Panc1 (cell line): ENCODE measurements around the gene POU2AF1. TPM values are rescaled to one million over a fixed set of nuclear protein-coding genes. Genes with fewer than 3 reads are reported as not detected.

Source experiments
- ATAC-seq: fragments of 200-7000 bp; cut with Tn5 transposase; 2 replicates; pipeline ENCODE4 v1.9.1; 2020; ENCODE audit warnings: mild to moderate bottlenecking, moderate library complexity
- BruUV-seq: library from RNA; stranded (reverse); fragments of 400-500 nt; replicated peaks from 2 replicates; lab custom pipeline; 2021; lab: Mats Ljungman, UMichigan
- CTCF ChIA-PET: fragments of 300-600 bp; sonication (Branson Sonifier 250); formaldehyde crosslinking; loops from one replicate; lab custom pipeline; 2022; ENCODE audit warnings: antibody characterized with exemption; lab: Charles Lee
- POLR2A ChIA-PET: fragments of 300-600 bp; sonication (Branson Sonifier 250); formaldehyde crosslinking; loops from one replicate; lab custom pipeline; 2022; ENCODE audit warnings: antibody characterized with exemption; lab: Charles Lee
- DNase-seq: peaks from one replicate; pipeline ENCODE4 v3.0.0-alpha.2; 2010; ENCODE audit warnings: low read depth, low spot score
- H3K27ac ChIP-seq: 2 replicates; pipeline ENCODE4 v1.5.1; 2011; ENCODE audit warnings: mild to moderate bottlenecking, low read length, inconsistent platforms
- H3K27me3 ChIP-seq: fragments of 200-500 bp; sonication (Bioruptor generic); 2 replicates; pipeline ENCODE4 v1.6.0; 2014; ENCODE audit warnings: low read length, inconsistent platforms; ENCODE audit not compliant: control insufficient read depth, insufficient read depth
- H3K36me3 ChIP-seq: fragments of 200-500 bp; sonication (Bioruptor generic); 2 replicates; pipeline ENCODE4 v1.5.1; 2014; ENCODE audit warnings: inconsistent platforms, mild to moderate bottlenecking, low read length, moderate library complexity; ENCODE audit not compliant: control insufficient read depth, insufficient read depth
- H3K4me1 ChIP-seq: 2 replicates; pipeline ENCODE4 v1.5.1; 2011; ENCODE audit warnings: inconsistent platforms, mild to moderate bottlenecking, low read length, moderate library complexity; ENCODE audit not compliant: control insufficient read depth, insufficient read depth
- H3K4me3 ChIP-seq, 2 experiments: 2 replicates each; pipeline ENCODE4 v1.5.1; 2011 to 2012; ENCODE audit warnings: low read depth in 2 of 2, low read length in 2 of 2, mild to moderate bottlenecking in 2 of 2, inconsistent platforms in 1 of 2, moderate library complexity in 1 of 2
- H3K9me3 ChIP-seq: fragments of 200-500 bp; sonication (Bioruptor generic); 2 replicates; pipeline ENCODE4 v1.5.1; 2014; ENCODE audit warnings: low read depth, mild to moderate bottlenecking, inconsistent platforms, low read length, moderate library complexity; ENCODE audit not compliant: control insufficient read depth, insufficient read depth
- POLR2AphosphoS5 ChIP-seq: IDR thresholded peaks from 2 replicates; pipeline ENCODE4 v1.6.1; 2012; ENCODE audit warnings: mild to moderate bottlenecking, low read depth, low read length, moderate library complexity
- SIN3A ChIP-seq: IDR thresholded peaks from 2 replicates; pipeline ENCODE4 v1.6.1; 2012; ENCODE audit warnings: low read depth, mild to moderate bottlenecking, low read length, moderate library complexity, borderline replicate concordance; ENCODE audit not compliant: insufficient read depth
- TCF7L2 ChIP-seq: IDR thresholded peaks from 2 replicates; pipeline ENCODE4 v1.6.1; 2011; ENCODE audit warnings: mild to moderate bottlenecking, low read depth, low read length, inconsistent platforms
- in situ Hi-C: cut with HindIII; loops from 2 replicates; pipeline ENCODE4 v1.10.0; 2016; ENCODE audit warnings: low sequenced_read_pairs, low pct_unique_long_range_greater_than_20kb
- intact Hi-C: fragments of 100-400 bp; cut with micrococcal nuclease; formaldehyde crosslinking; loops from one replicate; pipeline ENCODE4 v1.10.0; 2022; ENCODE audit not compliant: unreplicated experiment
- total RNA-seq: library from RNA; stranded (reverse); gene quantifications from one replicate; pipeline ENCODE4 v1.2.1, GENCODE V29; 2021; ENCODE audit not compliant: unreplicated experiment
- TF ChIP-seq, protein P1 (sequence below), 2 experiments: IDR thresholded peaks; 2 replicates each; pipeline ENCODE4 v1.6.1; 2011 to 2012; ENCODE audit warnings: low read depth in 2 of 2, control low read depth in 1 of 2, low read length in 1 of 2, mild to moderate bottlenecking in 1 of 2, moderate library complexity in 1 of 2; ENCODE audit not compliant: insufficient read depth in 1 of 2
- TF ChIP-seq, protein P2 (sequence below): fragments of 450-650 bp; IDR thresholded peaks from 2 replicates; pipeline ENCODE4 v1.5.1; 2017; ENCODE audit warnings: mild to moderate bottlenecking

The POU2AF1 gene
- total RNA-seq, 1 experiment from 2014 or later = 0.18 TPM

DNA sequence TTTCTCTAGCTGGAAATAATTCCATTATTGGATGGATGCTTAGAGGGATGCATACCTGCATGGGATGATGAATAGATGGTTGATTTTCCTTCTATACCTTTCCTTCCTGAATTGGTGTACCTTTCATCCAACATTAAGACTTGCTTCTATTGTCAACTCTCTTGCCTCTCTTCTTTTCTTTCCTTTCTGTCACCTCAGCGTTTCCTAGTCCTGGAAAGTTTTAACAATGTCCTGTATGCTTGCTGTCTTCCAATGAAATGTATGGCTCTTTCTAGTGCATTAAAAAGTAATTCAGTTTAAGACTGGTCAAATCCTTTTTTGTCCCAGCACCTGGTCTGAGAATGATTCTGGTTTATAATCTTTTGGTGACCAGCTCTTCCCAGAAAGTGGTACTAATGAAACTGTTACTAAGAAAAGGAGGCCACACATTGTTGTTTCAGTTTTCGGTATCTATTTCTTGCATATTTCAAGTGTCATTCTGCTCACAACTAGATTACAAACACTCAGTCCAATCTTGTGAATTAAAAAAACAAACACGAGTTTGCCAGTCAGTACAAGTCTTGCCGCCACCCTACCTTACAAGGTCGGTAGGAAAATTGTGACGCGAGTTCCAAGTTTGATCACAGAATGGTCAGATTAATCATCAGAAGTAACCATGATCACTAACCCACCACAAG, 8.0 kb downstream of the POU2AF1 start:
- H3K36me3 ChIP-seq = no peaks in the 10 kb centered on the region
- ATAC-seq (no peak), DNase-seq (no peak)
- TF ChIP-seq SIN3A (no peak), POLR2AphosphoS5 (no peak), TCF7L2 (no peak)
- TF ChIP-seq, protein P1, sequence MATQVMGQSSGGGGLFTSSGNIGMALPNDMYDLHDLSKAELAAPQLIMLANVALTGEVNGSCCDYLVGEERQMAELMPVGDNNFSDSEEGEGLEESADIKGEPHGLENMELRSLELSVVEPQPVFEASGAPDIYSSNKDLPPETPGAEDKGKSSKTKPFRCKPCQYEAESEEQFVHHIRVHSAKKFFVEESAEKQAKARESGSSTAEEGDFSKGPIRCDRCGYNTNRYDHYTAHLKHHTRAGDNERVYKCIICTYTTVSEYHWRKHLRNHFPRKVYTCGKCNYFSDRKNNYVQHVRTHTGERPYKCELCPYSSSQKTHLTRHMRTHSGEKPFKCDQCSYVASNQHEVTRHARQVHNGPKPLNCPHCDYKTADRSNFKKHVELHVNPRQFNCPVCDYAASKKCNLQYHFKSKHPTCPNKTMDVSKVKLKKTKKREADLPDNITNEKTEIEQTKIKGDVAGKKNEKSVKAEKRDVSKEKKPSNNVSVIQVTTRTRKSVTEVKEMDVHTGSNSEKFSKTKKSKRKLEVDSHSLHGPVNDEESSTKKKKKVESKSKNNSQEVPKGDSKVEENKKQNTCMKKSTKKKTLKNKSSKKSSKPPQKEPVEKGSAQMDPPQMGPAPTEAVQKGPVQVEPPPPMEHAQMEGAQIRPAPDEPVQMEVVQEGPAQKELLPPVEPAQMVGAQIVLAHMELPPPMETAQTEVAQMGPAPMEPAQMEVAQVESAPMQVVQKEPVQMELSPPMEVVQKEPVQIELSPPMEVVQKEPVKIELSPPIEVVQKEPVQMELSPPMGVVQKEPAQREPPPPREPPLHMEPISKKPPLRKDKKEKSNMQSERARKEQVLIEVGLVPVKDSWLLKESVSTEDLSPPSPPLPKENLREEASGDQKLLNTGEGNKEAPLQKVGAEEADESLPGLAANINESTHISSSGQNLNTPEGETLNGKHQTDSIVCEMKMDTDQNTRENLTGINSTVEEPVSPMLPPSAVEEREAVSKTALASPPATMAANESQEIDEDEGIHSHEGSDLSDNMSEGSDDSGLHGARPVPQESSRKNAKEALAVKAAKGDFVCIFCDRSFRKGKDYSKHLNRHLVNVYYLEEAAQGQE (IDR thresholded peaks at IDR 0.05; ENCODE audit: insufficient read depth in 1 of 2, low read depth in 2 of 2, low read length in 1 of 2) = no peak
- TF ChIP-seq, protein P2, sequence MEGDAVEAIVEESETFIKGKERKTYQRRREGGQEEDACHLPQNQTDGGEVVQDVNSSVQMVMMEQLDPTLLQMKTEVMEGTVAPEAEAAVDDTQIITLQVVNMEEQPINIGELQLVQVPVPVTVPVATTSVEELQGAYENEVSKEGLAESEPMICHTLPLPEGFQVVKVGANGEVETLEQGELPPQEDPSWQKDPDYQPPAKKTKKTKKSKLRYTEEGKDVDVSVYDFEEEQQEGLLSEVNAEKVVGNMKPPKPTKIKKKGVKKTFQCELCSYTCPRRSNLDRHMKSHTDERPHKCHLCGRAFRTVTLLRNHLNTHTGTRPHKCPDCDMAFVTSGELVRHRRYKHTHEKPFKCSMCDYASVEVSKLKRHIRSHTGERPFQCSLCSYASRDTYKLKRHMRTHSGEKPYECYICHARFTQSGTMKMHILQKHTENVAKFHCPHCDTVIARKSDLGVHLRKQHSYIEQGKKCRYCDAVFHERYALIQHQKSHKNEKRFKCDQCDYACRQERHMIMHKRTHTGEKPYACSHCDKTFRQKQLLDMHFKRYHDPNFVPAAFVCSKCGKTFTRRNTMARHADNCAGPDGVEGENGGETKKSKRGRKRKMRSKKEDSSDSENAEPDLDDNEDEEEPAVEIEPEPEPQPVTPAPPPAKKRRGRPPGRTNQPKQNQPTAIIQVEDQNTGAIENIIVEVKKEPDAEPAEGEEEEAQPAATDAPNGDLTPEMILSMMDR = no peak
- CTCF ChIA-PET = no interaction called here
- no peaks in the 10 kb centered on the region for H3K9me3 ChIP-seq
- POLR2A ChIA-PET = no interaction called here
- no peak overlapping the region for H3K27ac ChIP-seq
- in situ Hi-C loops (no loop called here), intact Hi-C loops (no loop called here)
- no TSS peak for BruUV-seq
- 0 out of 2 replicates have a peak, but pooled peaks cover 2% of the 10 kb centered on the region for H3K27me3 ChIP-seq
- no peaks in the 10 kb centered on the region for H3K4me1 ChIP-seq
- no peak overlapping the region for H3K4me3 ChIP-seq

DNA sequence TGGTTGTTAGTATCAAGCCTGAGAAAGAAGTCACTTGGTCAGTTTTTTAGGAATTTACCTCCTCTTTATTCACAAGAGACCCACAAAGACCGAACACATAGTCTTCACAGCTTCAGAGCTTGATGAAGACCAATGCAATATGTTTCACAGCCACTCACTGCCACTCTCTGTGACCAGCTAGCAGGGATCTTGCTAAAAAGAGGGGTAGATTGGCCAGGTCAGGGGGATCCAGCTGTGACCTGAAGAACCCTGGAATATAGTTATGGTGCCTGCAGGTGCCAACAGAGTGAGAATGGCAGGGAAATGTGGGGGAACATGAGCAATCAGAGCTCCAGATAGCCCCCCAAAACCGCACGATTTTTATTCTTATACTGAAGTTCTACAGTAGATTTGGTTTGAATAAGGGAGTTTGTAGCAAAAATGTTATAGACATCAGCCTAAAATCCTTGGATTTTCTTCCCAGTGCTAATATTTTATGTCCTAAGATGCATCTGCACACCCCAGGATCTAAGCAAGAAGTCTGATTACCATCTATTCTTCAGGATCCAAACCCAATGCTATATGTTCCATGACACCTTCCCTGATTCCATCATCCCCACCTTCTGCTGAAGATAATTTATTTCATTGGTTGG, 8.7 kb downstream of the POU2AF1 start:
- H3K27me3 ChIP-seq = 0 out of 2 replicates have a peak, but pooled peaks cover 2% of the 10 kb centered on the region
- no peaks in the 10 kb centered on the region for H3K9me3 ChIP-seq
- no peak overlapping the region for H3K27ac ChIP-seq
- in situ Hi-C loops (no loop called here), intact Hi-C loops (no loop called here)
- TF ChIP-seq, protein P1 (IDR thresholded peaks at IDR 0.05; ENCODE audit: insufficient read depth in 1 of 2, low read depth in 2 of 2, low read length in 1 of 2) = no peak
- TF ChIP-seq POLR2AphosphoS5 (no peak), TCF7L2 (no peak), SIN3A (no peak)
- TF ChIP-seq, protein P2 = no peak
- no peak overlapping the region for H3K4me3 ChIP-seq
- ChIA-PET POLR2A (interaction anchor here (0.6 kb wide), 1 partner anchor 21 kb away, joined by 3 read pairs; no protein-coding TSS in a partner anchor), CTCF (no interaction called here)
- no peaks in the 10 kb centered on the region for H3K36me3 ChIP-seq
- no peaks in the 10 kb centered on the region for H3K4me1 ChIP-seq
- BruUV-seq = no TSS peak
- ATAC-seq (no peak), DNase-seq (no peak)
